Upper lobe of left lung (tissue), 6 donors: Measurements from ENCODE around the gene UBAP1L. TPM values are rescaled to one million over a fixed set of nuclear protein-coding genes. Genes with fewer than 3 reads are reported as not detected.
A peak's percentile ranks its signal among the peaks of the same experiment; 100 is the strongest.

Source experiments
- ATAC-seq, 2 donors: fragments of 200-7000 bp; cut with Tn5 transposase; one replicate each; pipeline ENCODE4 v1.9.1; 2022; ENCODE audit warnings: mild to moderate bottlenecking in 2 of 2, moderate library complexity in 2 of 2; ENCODE audit not compliant: low FRiP score in 2 of 2
- DNase-seq, 2 donors: peaks; one replicate each; pipeline ENCODE4 v3.0.0-alpha.2; 2019 to 2020
- H3K27ac ChIP-seq, 4 donors: fragments of 200-600 bp; sonication (generic); one replicate each; pipeline ENCODE4 v1.5.1; 2016 to 2019
- H3K27me3 ChIP-seq, 4 donors: fragments of 200-600 bp; sonication (generic); one replicate each; pipeline ENCODE4 v1.5.1; 2017 to 2019
- H3K36me3 ChIP-seq, 4 donors: fragments of 200-600 bp; sonication (generic); one replicate each; pipeline ENCODE4 v1.5.1; 2016 to 2019
- H3K4me1 ChIP-seq, 4 donors: fragments of 200-600 bp; sonication (generic); one replicate each; pipeline ENCODE4 v1.5.1; 2018 to 2019
- H3K4me3 ChIP-seq, 4 donors: fragments of 200-600 bp; sonication (generic); one replicate each; pipeline ENCODE4 v1.5.1; 2017 to 2019; ENCODE audit warnings: mild to moderate bottlenecking in 2 of 4, moderate library complexity in 1 of 4
- H3K9me3 ChIP-seq, 4 donors: fragments of 200-600 bp; sonication (generic); one replicate each; pipeline ENCODE4 v1.5.1; 2018 to 2019
- EP300 ChIP-seq, 4 donors: sonication (generic); formaldehyde crosslinking; IDR thresholded peaks; one replicate each; pipeline ENCODE4 v1.5.1; 2017; ENCODE audit warnings: antibody characterized with exemption in 4 of 4, control low read depth in 2 of 4
- POLR2A ChIP-seq, 4 donors: fragments of 450-650 bp; IDR thresholded peaks; one replicate each; pipeline ENCODE4 v1.5.1; 2016 to 2017; ENCODE audit warnings: antibody characterized with exemption in 4 of 4, mild to moderate bottlenecking in 2 of 4
- POLR2AphosphoS5 ChIP-seq, 2 donors: sonication (generic); formaldehyde crosslinking; IDR thresholded peaks; one replicate each; pipeline ENCODE4 v1.5.1; 2017; ENCODE audit warnings: antibody characterized with exemption in 2 of 2
- WGBS, 2 donors: methylation state at CpG; one replicate each; pipeline ENCODE4 v1.1.5; 2017 to 2018; 5-methylcytosine and 5-hydroxymethylcytosine counted together
- small RNA-seq, 4 donors: library from RNA; depleted of rRNA; stranded (forward); fragments of <200 nt; gene quantifications; one replicate each; pipeline ENCODE3, GENCODE V24; 2016
- total RNA-seq, 6 donors: library from RNA; depleted of rRNA in 4 of 6; stranded (reverse); fragments of >200 nt in 4 of 6; gene quantifications; one replicate each; pipeline versions ENCODE4 v1.1.0 to v1.2.1, GENCODE V29; 2016 to 2021
- TF ChIP-seq, protein P1 (sequence below), 6 experiments: fragments of 450-650 bp in 4 of 6; fragments of 200-600 bp in 2 of 6; sonication (generic) in 2 of 6; IDR thresholded peaks; one replicate each; pipeline ENCODE4 v1.5.1; 2016 to 2019; ENCODE audit warnings: antibody characterized with exemption in 6 of 6
- donor health status: DM: no; HTN: no; CAD: no; lungs with moderate emphysema.
- donor health status: DM: no; HTN: yes; CAD: no; lungs with severe emphysema.

UBAP1L gene
- total RNA-seq, 6 donors from 2014 or later = 3.3 to 10.5 (median 4.8) TPM

DNA sequence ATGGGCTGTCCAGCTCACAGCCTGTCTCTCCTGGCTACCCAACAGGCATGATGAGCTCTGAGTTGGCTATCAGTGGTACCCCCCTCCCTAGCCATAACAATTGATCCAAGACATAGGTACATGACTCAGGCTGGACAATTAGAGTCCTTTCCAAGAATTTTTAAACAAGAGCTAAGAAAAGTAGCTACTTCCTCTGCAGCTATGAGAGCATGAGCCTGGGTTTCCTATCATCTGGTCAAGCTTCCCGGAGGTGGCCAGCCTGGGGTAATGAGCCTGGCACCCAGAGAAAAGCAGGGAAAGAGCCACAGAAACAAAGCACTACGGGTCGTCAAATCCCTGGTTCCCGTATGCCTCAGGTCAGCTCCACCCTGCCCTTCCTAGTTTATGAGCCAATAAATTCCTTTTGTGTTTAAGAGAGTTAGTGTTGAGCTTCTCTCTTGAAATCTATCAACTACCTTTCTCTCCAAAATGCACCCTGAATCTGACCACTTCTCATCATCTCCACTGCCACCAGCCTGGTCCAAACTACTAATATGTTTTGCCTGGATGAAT lies 72.1 kb downstream of the UBAP1L start:
- Histone ChIP-seq H3K9me3 (no peaks in the 10 kb centered on the region), H3K4me1 (peaks cover 0 to 28% (median 20%) of the 10 kb centered on the region in 4 donors), H3K27me3 (no peaks in the 10 kb centered on the region), H3K4me3 (no peak overlapping the region), H3K27ac (peak overlapping the region in 1 of 4 donors; percentile 57), H3K36me3 (no peaks in the 10 kb centered on the region)
- DNase-seq (no peak), ATAC-seq (no peak)
- WGBS, 2 donors = 51 to 60% methylated on average over 4 of the region's 4 CpGs
- TF ChIP-seq POLR2A (IDR thresholded peaks at IDR 0.05) (no peak), EP300 (IDR thresholded peaks at IDR 0.05) (no peak), POLR2AphosphoS5 (IDR thresholded peaks at IDR 0.05) (no peak)
- TF ChIP-seq, protein P1, sequence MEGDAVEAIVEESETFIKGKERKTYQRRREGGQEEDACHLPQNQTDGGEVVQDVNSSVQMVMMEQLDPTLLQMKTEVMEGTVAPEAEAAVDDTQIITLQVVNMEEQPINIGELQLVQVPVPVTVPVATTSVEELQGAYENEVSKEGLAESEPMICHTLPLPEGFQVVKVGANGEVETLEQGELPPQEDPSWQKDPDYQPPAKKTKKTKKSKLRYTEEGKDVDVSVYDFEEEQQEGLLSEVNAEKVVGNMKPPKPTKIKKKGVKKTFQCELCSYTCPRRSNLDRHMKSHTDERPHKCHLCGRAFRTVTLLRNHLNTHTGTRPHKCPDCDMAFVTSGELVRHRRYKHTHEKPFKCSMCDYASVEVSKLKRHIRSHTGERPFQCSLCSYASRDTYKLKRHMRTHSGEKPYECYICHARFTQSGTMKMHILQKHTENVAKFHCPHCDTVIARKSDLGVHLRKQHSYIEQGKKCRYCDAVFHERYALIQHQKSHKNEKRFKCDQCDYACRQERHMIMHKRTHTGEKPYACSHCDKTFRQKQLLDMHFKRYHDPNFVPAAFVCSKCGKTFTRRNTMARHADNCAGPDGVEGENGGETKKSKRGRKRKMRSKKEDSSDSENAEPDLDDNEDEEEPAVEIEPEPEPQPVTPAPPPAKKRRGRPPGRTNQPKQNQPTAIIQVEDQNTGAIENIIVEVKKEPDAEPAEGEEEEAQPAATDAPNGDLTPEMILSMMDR (IDR thresholded peaks at IDR 0.05) = no peak

Small RNA genes within 50 kb of the gene (small RNA-seq; reads per million reads assigned to genes)
- 0 reads per million in 4 donors for gene AC013553.1

Other genes starting within 250 kb of the UBAP1L start
- gene ANKDD1A, start 203.3 kb downstream of the UBAP1L start, total RNA-seq = 10 to 100 TPM in 2 of 6 donors, 1 to 10 TPM in 4; 4.8 to 13.1 (median 6.2) TPM
- gene SPG21, start 125.3 kb downstream of the UBAP1L start, total RNA-seq = 100 to 1,000 TPM in 3 of 6 donors, 10 to 100 TPM in 3; 58.8 to 113 (median 94.7) TPM
- gene MTFMT, start 85.6 kb downstream of the UBAP1L start, total RNA-seq = 10 to 100 TPM; 15.8 to 35.6 (median 25.5) TPM
- gene SLC51B, start 69.8 kb downstream of the UBAP1L start, total RNA-seq = 1 to 10 TPM in 3 of 6 donors, under 1 TPM in 1, not detected in 2; 0.69 to 6.6 (median 4.4) TPM
- gene RASL12, start 47.2 kb downstream of the UBAP1L start, total RNA-seq = 10 to 100 TPM; 12.8 to 49.9 (median 24.9) TPM
- gene KBTBD13, start 38.5 kb downstream of the UBAP1L start, total RNA-seq = not detected
- 10 to 100 TPM; 14.9 to 38.8 (median 20.0) TPM for gene PDCD7, start 18.6 kb upstream of the UBAP1L start, total RNA-seq
- 100 to 1,000 TPM in 1 of 6 donors, 10 to 100 TPM in 5; 39.3 to 105 (median 49.4) TPM for gene CLPX, start 70.1 kb upstream of the UBAP1L start, total RNA-seq
- gene CILP, start 96.3 kb upstream of the UBAP1L start, total RNA-seq = 1 to 10 TPM; 1.0 to 5.2 (median 2.6) TPM
- 10 to 100 TPM in 1 of 6 donors, 1 to 10 TPM in 5; 6.3 to 20.6 (median 7.9) TPM for gene PARP16, start 171.7 kb upstream of the UBAP1L start, total RNA-seq
- not detected for gene RNU5A-1, start 180.9 kb upstream of the UBAP1L start, total RNA-seq
- 10 to 100 TPM in 2 of 6 donors, not detected in 4; 22.5 to 38.1 TPM for gene RNU5B-1, start 189.5 kb upstream of the UBAP1L start, total RNA-seq